Stimulated activated CD8-positive, alpha-beta memory T cell treated with anti-CD3 and anti-CD28 coated beads, Interleukin-2, amount 100 ng/mL, for 48 hours (primary cell): ENCODE measurements around the gene KCNK6.
"Not testable (repeated sequence)": the region's sequence is repeated elsewhere in the genome, so short reads cannot be mapped to it uniquely, and the experiment has no call there.

Source experiments
- DNase-seq, 2 donors: peaks; one replicate each; pipeline ENCODE4 v3.0.0-alpha.2; 2020; ENCODE audit warnings: low read depth in 2 of 2

The KCNK6 gene

GRCh38 chr19:38362076-38362945 is 42.7 kb downstream of the KCNK6 start:
- DNase-seq = peak; percentile 77 to 91

- DNase-seq = not testable (repeated sequence)
Observed at GRCh38 chr19:38362946-38363688, 43.5 kb downstream of the KCNK6 start.

GRCh38 chr19:38367041-38367440 is 47.4 kb downstream of the KCNK6 start:
- no peak for DNase-seq

GRCh38 chr19:38369584-38369983 is 49.9 kb downstream of the KCNK6 start:
- no peak for DNase-seq

- no peak for DNase-seq
Observed at GRCh38 chr19:38370299-38370698, 50.7 kb downstream of the KCNK6 start.

GRCh38 chr19:38371081-38371480 is 51.4 kb downstream of the KCNK6 start:
- DNase-seq = no peak

- DNase-seq = no peak
Observed at GRCh38 chr19:38373907-38374331, 54.3 kb downstream of the KCNK6 start.

- peak; percentile 96 for DNase-seq
Observed at GRCh38 chr19:38374332-38375097, 54.9 kb downstream of the KCNK6 start, which contains the start of gene PSMD8. PSMD8 (plus strand) TSS chr19:38374571; CDS start chr19:38374602, 31 bp downstream.

GRCh38 chr19:38375098-38375493 is 55.5 kb downstream of the KCNK6 start:
- DNase-seq = no peak

GRCh38 chr19:38375748-38376147 is 56.1 kb downstream of the KCNK6 start:
- DNase-seq = no peak

- no peak for DNase-seq
Observed at GRCh38 chr19:38376576-38376975, 56.9 kb downstream of the KCNK6 start.

GRCh38 chr19:38377052-38377451 is 57.4 kb downstream of the KCNK6 start:
- DNase-seq = no peak

- no peak for DNase-seq
Observed at GRCh38 chr19:38378866-38379265, 59.2 kb downstream of the KCNK6 start.

- no peak for DNase-seq
Observed at GRCh38 chr19:38381138-38381537, 61.5 kb downstream of the KCNK6 start.
